H1 (cell line): ENCODE data around the gene IL21R. TPM values are rescaled to one million over a fixed set of nuclear protein-coding genes. Genes with fewer than 3 reads are reported as not detected.

ENCODE experiments used
- CTCF ChIA-PET: fragments of 300-600 bp; sonication (Branson Sonifier 250); formaldehyde crosslinking; loops from one replicate; lab custom pipeline; 2021; ENCODE audit not compliant: partially characterized antibody; lab: Charles Lee
- POLR2A ChIA-PET: fragments of 300-600 bp; sonication (Branson Sonifier 250); formaldehyde crosslinking; loops from one replicate; lab custom pipeline; 2021; ENCODE audit warnings: inconsistent platforms; ENCODE audit not compliant: partially characterized antibody; lab: Charles Lee
- DNase-seq, 2 experiments: peaks; one replicate each; pipeline versions ENCODE4 v3.0.0 to v3.0.0-alpha.2; 2010 to 2022; ENCODE audit warnings: low spot score in 2 of 2, low read depth in 1 of 2, mixed read lengths in 1 of 2
- FAIRE-seq: peaks from 2 replicates; lab custom pipeline; 2011; peaks lifted over from hg19 to GRCh38; lab: Jason Lieb, UNC
- H2AFZ ChIP-seq: 2 replicates; pipeline ENCODE4 v1.8.1; 2012; ENCODE audit warnings: low read length, inconsistent platforms
- H2AK5ac ChIP-seq: 2 replicates; pipeline ENCODE4 v1.6.1; 2013; ENCODE audit warnings: low read depth, low read length
- H2BK120ac ChIP-seq: replicated peaks from 2 replicates; pipeline ENCODE3; 2013; ENCODE audit warnings: low read depth, low read length, inconsistent platforms
- H2BK12ac ChIP-seq: 2 replicates; pipeline ENCODE4 v1.6.1; 2013; ENCODE audit warnings: low read depth, low read length
- H2BK15ac ChIP-seq: 2 replicates; pipeline ENCODE4 v1.6.1; 2013; ENCODE audit warnings: low read length
- H2BK20ac ChIP-seq: 2 replicates; pipeline ENCODE4 v1.6.1; 2013; ENCODE audit warnings: low read length
- H2BK5ac ChIP-seq: 2 replicates; pipeline ENCODE4 v1.6.1; 2013; ENCODE audit warnings: low read depth, low read length
- H3K14ac ChIP-seq: 2 replicates; pipeline ENCODE4 v1.6.1; 2013; ENCODE audit warnings: inconsistent platforms; ENCODE audit not compliant: insufficient read length
- H3K18ac ChIP-seq: 2 replicates; pipeline ENCODE4 v1.6.1; 2013; ENCODE audit warnings: low read length; ENCODE audit errors: extremely low read depth
- H3K23ac ChIP-seq: 2 replicates; pipeline ENCODE4 v1.6.1; 2013; ENCODE audit warnings: inconsistent platforms; ENCODE audit not compliant: insufficient read length
- H3K23me2 ChIP-seq: 2 replicates; pipeline ENCODE4 v1.6.1; 2013; ENCODE audit warnings: low read depth, low read length
- H3K27ac ChIP-seq: 2 replicates; pipeline ENCODE4 v1.6.1; 2011; ENCODE audit warnings: low read depth, low read length, inconsistent platforms
- H3K27me3 ChIP-seq, 4 experiments: replicated peaks in 1 of 4; 1 replicate in 1 of 4; 2 replicates in 3 of 4; pipeline versions ENCODE4 v1.6.1 to v1.8.1; 2011 to 2013; ENCODE audit warnings: low read length in 3 of 4, mild to moderate bottlenecking in 3 of 4, inconsistent platforms in 2 of 4, mixed read lengths in 2 of 4, moderate library complexity in 1 of 4; ENCODE audit not compliant: control insufficient read depth in 3 of 4, insufficient read depth in 3 of 4; ENCODE audit errors: extremely low read depth in 1 of 4
- H3K36me3 ChIP-seq, 4 experiments: 2 replicates each; pipeline versions ENCODE4 v1.6.1 to v1.8.1; 2011 to 2013; ENCODE audit warnings: mild to moderate bottlenecking in 4 of 4, low read length in 3 of 4, moderate library complexity in 2 of 4, control low read depth in 1 of 4, inconsistent platforms in 1 of 4; ENCODE audit not compliant: insufficient read depth in 4 of 4, control insufficient read depth in 2 of 4
- H3K4ac ChIP-seq: replicated peaks from 2 replicates; pipeline ENCODE3; 2013; ENCODE audit warnings: low read length, low read depth, mixed read lengths, inconsistent platforms; ENCODE audit not compliant: insufficient read length
- H3K4me1 ChIP-seq, 4 experiments: replicated peaks in 1 of 4; 1 replicate in 1 of 4; 2 replicates in 3 of 4; pipeline versions ENCODE4 v1.6.1 to v1.8.1; 2011 to 2013; ENCODE audit warnings: low read length in 3 of 4, inconsistent platforms in 2 of 4, mixed read lengths in 1 of 4; ENCODE audit not compliant: insufficient read depth in 4 of 4, control insufficient read depth in 3 of 4
- H3K4me2 ChIP-seq, 2 experiments: 2 replicates each; pipeline versions ENCODE4 v1.6.1 to v1.8.1; 2011 to 2013; ENCODE audit warnings: low read depth in 2 of 2, low read length in 2 of 2, control low read depth in 1 of 2, inconsistent platforms in 1 of 2, mild to moderate bottlenecking in 1 of 2; ENCODE audit not compliant: insufficient read depth in 1 of 2
- H3K4me3 ChIP-seq, 4 experiments: fragments of 200-600, 300-600 bp in 1 of 4; sonication (generic), shearing (Covaris generic), sonication (Bioruptor Twin) in 1 of 4; 2 replicates each; pipeline versions ENCODE4 v1.5.1 to v1.8.1; 2011 to 2016; ENCODE audit warnings: low read length in 4 of 4, low read depth in 3 of 4, control low read depth in 2 of 4, inconsistent platforms in 2 of 4, mild to moderate bottlenecking in 2 of 4, mixed read lengths in 1 of 4, moderate library complexity in 1 of 4; ENCODE audit not compliant: insufficient read depth in 2 of 4; ENCODE audit errors: extremely low read depth in 1 of 4
- H3K56ac ChIP-seq: replicated peaks from 2 replicates; pipeline ENCODE3; 2013; ENCODE audit warnings: low read depth, mild to moderate bottlenecking, mixed read lengths, low read length, inconsistent platforms; ENCODE audit not compliant: insufficient read length
- H3K79me1 ChIP-seq: 2 replicates; pipeline ENCODE4 v1.6.1; 2013; ENCODE audit warnings: low read depth, low read length, control low read depth
- H3K79me2 ChIP-seq, 2 experiments: 2 replicates each; pipeline versions ENCODE4 v1.6.1 to v1.8.1; 2012 to 2013; ENCODE audit warnings: low read length in 2 of 2, mild to moderate bottlenecking in 2 of 2, inconsistent platforms in 1 of 2; ENCODE audit not compliant: insufficient read depth in 2 of 2, control insufficient read depth in 1 of 2
- H3K9ac ChIP-seq, 4 experiments: replicated peaks in 1 of 4; 1 replicate in 1 of 4; 2 replicates in 3 of 4; pipeline versions ENCODE4 v1.6.1 to v1.8.1; 2011 to 2013; ENCODE audit warnings: low read depth in 3 of 4, low read length in 3 of 4, control low read depth in 2 of 4, mild to moderate bottlenecking in 2 of 4, moderate library complexity in 2 of 4, inconsistent platforms in 1 of 4; ENCODE audit errors: extremely low read depth in 1 of 4
- H3K9me3 ChIP-seq, 2 experiments: 2 replicates each; pipeline versions ENCODE4 v1.6.1 to v1.8.1; 2012 to 2013; ENCODE audit warnings: mild to moderate bottlenecking in 2 of 2, moderate library complexity in 2 of 2, control low read depth in 1 of 2, inconsistent platforms in 1 of 2, low read depth in 1 of 2, low read length in 1 of 2, mixed read lengths in 1 of 2; ENCODE audit not compliant: insufficient read depth in 2 of 2
- H4K20me1 ChIP-seq, 2 experiments: replicated peaks in 1 of 2; 2 replicates each; pipeline versions ENCODE3 to v1.8.1; 2011 to 2013; ENCODE audit warnings: inconsistent platforms in 2 of 2, low read length in 2 of 2, mild to moderate bottlenecking in 1 of 2; ENCODE audit not compliant: insufficient read depth in 2 of 2, control insufficient read depth in 1 of 2
- H4K5ac ChIP-seq: 2 replicates; pipeline ENCODE4 v1.6.1; 2013; ENCODE audit warnings: low read length, low read depth, mixed read lengths, inconsistent platforms; ENCODE audit not compliant: insufficient read length
- H4K8ac ChIP-seq: 2 replicates; pipeline ENCODE4 v1.8.0; 2013; ENCODE audit warnings: mild to moderate bottlenecking, moderate library complexity, low read length, inconsistent platforms; ENCODE audit not compliant: insufficient read depth; ENCODE audit errors: extremely low read depth
- H4K91ac ChIP-seq: replicated peaks from 2 replicates; pipeline ENCODE3; 2013; ENCODE audit warnings: low read length, mixed read lengths, inconsistent platforms; ENCODE audit not compliant: insufficient read length
- BCL11A ChIP-seq, 2 experiments: IDR thresholded peaks; one replicate each; pipeline ENCODE4 v1.6.1; 2011; ENCODE audit warnings: low read depth in 2 of 2, low read length in 2 of 2, mild to moderate bottlenecking in 2 of 2
- CTBP2 ChIP-seq: IDR thresholded peaks from 2 replicates; pipeline ENCODE4 v1.7.0; 2011; ENCODE audit warnings: borderline replicate concordance, mild to moderate bottlenecking, moderate library complexity, mixed read lengths, low read length; ENCODE audit not compliant: insufficient read depth, insufficient read length
- HDAC6 ChIP-seq: IDR thresholded peaks from one replicate; pipeline ENCODE4 v1.7.1; 2012; ENCODE audit warnings: low read depth, mild to moderate bottlenecking, inconsistent platforms, low read length, moderate library complexity
- YY1 ChIP-seq: IDR thresholded peaks from 2 replicates; pipeline ENCODE4 v1.6.1; 2011; ENCODE audit warnings: low read depth, mild to moderate bottlenecking, low read length
- WGBS, 2 experiments: shearing (Covaris generic) in 1 of 2; methylation state at CpG; one replicate each; pipeline versions ENCODE4 v1.1.6 to v1.1.7; 2013 to 2015; ENCODE audit warnings: low lambda C conversion rate in 2 of 2, mixed read lengths in 2 of 2, inconsistent platforms in 1 of 2, low coverage in 1 of 2, missing lambda C conversion rate in 1 of 2; ENCODE audit not compliant: insufficient replicate concordance in 2 of 2, insufficient coverage in 1 of 2, insufficient read length in 1 of 2; ENCODE audit errors: extremely low coverage in 1 of 2, missing lambda C conversion rate in 1 of 2; 5-methylcytosine and 5-hydroxymethylcytosine counted together
- polyA plus RNA-seq, 7 experiments: library from polyadenylated mRNA; depleted of rRNA in 3 of 7; stranded (reverse) in 5 of 7; unstranded in 2 of 7; fragments of >200 nt in 5 of 7; fragments of 200-250 nt in 2 of 7; gene quantifications; 1 replicate in 5 of 7; 2 replicates in 1 of 7; 4 replicates in 1 of 7; pipeline versions ENCODE4 v1.2.1 to v1.2.3, GENCODE V29; 2011 to 2013; ENCODE audit warnings: missing spikeins in 2 of 7, mixed read lengths in 2 of 7
- total RNA-seq: library from RNA; stranded (reverse); fragmentation: NEBNext Ultra II Directional; extraction: Animal tissue kit (Norgen Biotek cat#: 25700); gene quantifications from 2 replicates; pipeline ENCODE4 v1.2.1, GENCODE V29; 2021

The IL21R gene
- total and polyA plus RNA-seq, 2 of the 8 experiments (the other 6 are each of a cell fraction or from before 2014, with no cell fraction given), result 0.34 to 0.70 TPM

DNA sequence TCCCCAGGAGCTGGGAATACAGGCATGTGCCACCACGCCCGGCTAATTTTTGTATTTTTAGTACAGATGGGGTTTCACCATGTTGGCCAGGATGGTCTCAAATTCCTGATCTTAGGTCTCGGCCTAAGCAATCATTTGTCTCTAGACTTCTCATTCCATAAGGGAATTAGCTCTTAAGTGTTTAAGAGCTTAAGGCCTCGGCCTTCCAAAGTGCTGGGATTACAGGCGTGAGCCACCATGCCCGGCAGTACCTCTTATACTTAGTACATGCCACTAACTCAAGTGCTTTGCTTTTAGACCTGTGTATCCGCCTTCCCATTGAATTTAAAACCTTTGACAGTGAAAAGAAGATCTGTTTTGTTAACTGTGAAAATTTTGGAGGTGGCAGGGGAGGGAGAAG is 16.6 kb upstream of the IL21R start:
- Histone ChIP-seq H2AK5ac (no peak overlapping the region), H2AFZ (no peak overlapping the region), H3K9me3 (no peaks in the 10 kb centered on the region), H2BK12ac (no peak overlapping the region), H4K5ac (no peak overlapping the region), H3K18ac (no peak overlapping the region), H2BK120ac (no peak overlapping the region), H2BK20ac (no peak overlapping the region)
- TF ChIP-seq BCL11A (IDR thresholded peaks at IDR 0.05; ENCODE audit: low read depth in 2 of 2, low read length in 2 of 2) (no peak), CTBP2 (no peak), YY1 (no peak), HDAC6 (no peak)
- TF ChIP-seq, all 59 proteins: peak for 0
- CTCF ChIA-PET, result interaction anchor here (0.6 to 2.2 kb wide), 4 partner anchors 10 to 274 kb away, joined by 3 to 8 read pairs (median 4); no protein-coding TSS in a partner anchor
- Histone ChIP-seq H3K4ac (no peak overlapping the region), H3K79me2 (no peaks in the 10 kb centered on the region), H3K4me2 (no peak overlapping the region), H3K36me3 (no peaks in the 10 kb centered on the region), H3K4me1 (no peaks in the 10 kb centered on the region; a peak in 1 of 7 replicates), H4K91ac (no peak overlapping the region), H4K20me1 (no peaks in the 10 kb centered on the region), H3K79me1 (no peaks in the 10 kb centered on the region), H3K23ac (no peak overlapping the region), H3K14ac (no peak overlapping the region), H3K4me3 (no peak overlapping the region), H3K9ac (no peak overlapping the region), H2BK15ac (no peak overlapping the region), H4K8ac (no peak overlapping the region), H3K27ac (no peak overlapping the region), H3K27me3 (no peaks in the 10 kb centered on the region; a peak in 1 of 7 replicates), H3K23me2 (no peaks in the 10 kb centered on the region), H2BK5ac (no peak overlapping the region), H3K56ac (no peak overlapping the region)
- WGBS, 2 experiments, result 92% methylated on average over 7 of the region's 7 CpGs; no CpG with 5 or more reads in 1 of the 2 experiments
- DNase-seq (no peak), FAIRE-seq (no peak)
- POLR2A ChIA-PET, result no interaction called here
